ENCODE measurements around the gene P3H2. TPM values are rescaled to one million over a fixed set of nuclear protein-coding genes. Genes with fewer than 3 reads are reported as not detected.
A peak's percentile ranks its signal among the peaks of the same experiment; 100 is the strongest.

Gene P3H2
- total RNA-seq, 1 donor from 2014 or later = 143 TPM

GRCh38 chr3:190097617-190098016, 23.1 kb downstream of the P3H2 start:
- H3K4me3 Mint-ChIP-seq (ENCODE audit: unreplicated experiment) = peak overlapping the region; percentile 15
- peaks cover 5% of the 10 kb centered on the region for H3K36me3 Mint-ChIP-seq (ENCODE audit: unreplicated experiment)
- TF ChIP-seq CTCF (IDR thresholded peaks at IDR 0.05) = no peak
- H3K9me3 Mint-ChIP-seq (ENCODE audit: unreplicated experiment) = peaks cover 4% of the 10 kb centered on the region
- peaks cover 90% of the 10 kb centered on the region for H3K4me1 Mint-ChIP-seq (ENCODE audit: unreplicated experiment)
- peak overlapping the region; percentile 78 for H3K27ac Mint-ChIP-seq (ENCODE audit: unreplicated experiment)
- DNase-seq (ENCODE audit: extremely low spot score, unreplicated experiment) = no peak
- no peaks in the 10 kb centered on the region for H3K27me3 Mint-ChIP-seq (ENCODE audit: unreplicated experiment)

GRCh38 chr3:190097025-190097424, 23.7 kb downstream of the P3H2 start:
- H3K9me3 Mint-ChIP-seq (ENCODE audit: unreplicated experiment) = peaks cover 4% of the 10 kb centered on the region
- no peak for DNase-seq (ENCODE audit: extremely low spot score, unreplicated experiment)
- no peaks in the 10 kb centered on the region for H3K27me3 Mint-ChIP-seq (ENCODE audit: unreplicated experiment)
- H3K36me3 Mint-ChIP-seq (ENCODE audit: unreplicated experiment) = peaks cover 5% of the 10 kb centered on the region
- H3K27ac Mint-ChIP-seq (ENCODE audit: unreplicated experiment) = peak overlapping the region; percentile 78
- no peak for TF ChIP-seq CTCF (IDR thresholded peaks at IDR 0.05)
- H3K4me3 Mint-ChIP-seq (ENCODE audit: unreplicated experiment) = no peak overlapping the region
- H3K4me1 Mint-ChIP-seq (ENCODE audit: unreplicated experiment) = peaks cover 90% of the 10 kb centered on the region

- H3K27ac Mint-ChIP-seq (ENCODE audit: unreplicated experiment) = peak overlapping the region; percentile 78
- peaks cover 90% of the 10 kb centered on the region for H3K4me1 Mint-ChIP-seq (ENCODE audit: unreplicated experiment)
- no peaks in the 10 kb centered on the region for H3K27me3 Mint-ChIP-seq (ENCODE audit: unreplicated experiment)
- no peak for TF ChIP-seq CTCF (IDR thresholded peaks at IDR 0.05)
- H3K36me3 Mint-ChIP-seq (ENCODE audit: unreplicated experiment) = peaks cover 8% of the 10 kb centered on the region
- peaks cover 7% of the 10 kb centered on the region for H3K9me3 Mint-ChIP-seq (ENCODE audit: unreplicated experiment)
- no peak for DNase-seq (ENCODE audit: extremely low spot score, unreplicated experiment)
- H3K4me3 Mint-ChIP-seq (ENCODE audit: unreplicated experiment) = no peak overlapping the region
These were observed 24.4 kb downstream of the P3H2 start for GRCh38 chr3:190096345-190096744.

- DNase-seq (ENCODE audit: extremely low spot score, unreplicated experiment) = no peak
These were observed 26.5 kb downstream of the P3H2 start for GRCh38 chr3:190094160-190094718.

GRCh38 chr3:190092250-190092649, 28.4 kb downstream of the P3H2 start:
- Mint-ChIP-seq H3K36me3 (ENCODE audit: unreplicated experiment) (peaks cover 16% of the 10 kb centered on the region), H3K9me3 (ENCODE audit: unreplicated experiment) (peaks cover 7% of the 10 kb centered on the region), H3K4me1 (ENCODE audit: unreplicated experiment) (peaks cover 75% of the 10 kb centered on the region), H3K27me3 (ENCODE audit: unreplicated experiment) (no peaks in the 10 kb centered on the region), H3K4me3 (ENCODE audit: unreplicated experiment) (peak overlapping the region; percentile 56), H3K27ac (ENCODE audit: unreplicated experiment) (peak overlapping the region; percentile 98)
- no peak for TF ChIP-seq CTCF (IDR thresholded peaks at IDR 0.05)
- DNase-seq (ENCODE audit: extremely low spot score, unreplicated experiment) = no peak

More at GRCh38 chr3:190094160-190094718, 26.5 kb downstream of the P3H2 start:
- peaks cover 13% of the 10 kb centered on the region for H3K36me3 Mint-ChIP-seq (ENCODE audit: unreplicated experiment)
- peak overlapping the region; percentile 98 for H3K27ac Mint-ChIP-seq (ENCODE audit: unreplicated experiment)
- peaks cover 84% of the 10 kb centered on the region for H3K4me1 Mint-ChIP-seq (ENCODE audit: unreplicated experiment)
- peak overlapping the region; percentile 26 for H3K4me3 Mint-ChIP-seq (ENCODE audit: unreplicated experiment)
- TF ChIP-seq CTCF (IDR thresholded peaks at IDR 0.05) = no peak
- H3K9me3 Mint-ChIP-seq (ENCODE audit: unreplicated experiment) = peaks cover 7% of the 10 kb centered on the region
- no peaks in the 10 kb centered on the region for H3K27me3 Mint-ChIP-seq (ENCODE audit: unreplicated experiment)
